Heart left ventricle (tissue), 13 donors: ENCODE results near the gene TMEM109.

Experiments used
- CTCF ChIP-seq, 12 donors: fragments of 200-600 bp; sonication (generic) in 4 of 12; IDR thresholded peaks; one replicate each; pipeline versions ENCODE4 v1.5.0 to v1.8.0; 2018 to 2022; ENCODE audit warnings: antibody characterized with exemption in 12 of 12, mild to moderate bottlenecking in 5 of 12
- POLR2A ChIP-seq, 2 donors: fragments of 450-650 bp; IDR thresholded peaks; one replicate each; pipeline ENCODE4 v1.6.1; 2017; ENCODE audit warnings: antibody characterized with exemption in 2 of 2, mild to moderate bottlenecking in 2 of 2, moderate library complexity in 2 of 2
- donor health status: ischemic (EF 13 %, LVEDD 7.1; RV severe dilation, severe dysfunction).
- donor health status: DM: no; HTN: yes; CAD: no.
- donor health status: DM: no; HTN: no; CAD: no.
- donor health status: ischemic (EF 25% LVEDD 6.9; RV normal size, moderate dysfunction).
- donor health status: ischemic (EF 25% LVEDD 5.7; RV mildly dilated, moderate dysfunction).
- donor health status: ischemic (EF 35%, LVEDD 5.7; RV mildly dilated, moderate dysfunction).
- donor health status: nonischemic (EF 11% LVEDD 7.7; RV severe dilation, severe dysfunction).
- donor health status: DM: yes; HTN: yes; CAD: no.
- donor health status: PGD.
- donor health status: ischemic (EF 29% LVEDD 5.4; RV normal size, mild dysfunction).
- donor health status: nonischemic (EF 23%, LVEDD 6.1; RV moderate dilation, normal function).

- no peak for TF ChIP-seq POLR2A (IDR thresholded peaks at IDR 0.05)
- TF ChIP-seq CTCF (IDR thresholded peaks at IDR 0.05): no peak
Measured at GRCh38 chr11:60950933-60951605, 37.1 kb downstream of the TMEM109 start.
